Transverse colon (tissue), 3 donors: ENCODE measurements around the gene DTX3L.

Experiments
- EP300 ChIP-seq: sonication (generic); formaldehyde crosslinking; IDR thresholded peaks from one replicate; pipeline ENCODE4 v1.6.1; 2017; ENCODE audit warnings: antibody characterized with exemption, low read depth
- POLR2A ChIP-seq: fragments of 450-650 bp; IDR thresholded peaks from one replicate; pipeline ENCODE4 v1.6.1; 2016; ENCODE audit warnings: antibody characterized with exemption, mild to moderate bottlenecking, moderate library complexity
- TF ChIP-seq, protein P1 (sequence below), 5 experiments: fragments of 200-600 bp in 3 of 5; fragments of 450-650 bp in 2 of 5; sonication (generic) in 3 of 5; IDR thresholded peaks; 1 replicate in 2 of 5; 2 replicates in 3 of 5; pipeline ENCODE4 v1.5.1; 2016 to 2017; ENCODE audit warnings: antibody characterized with exemption in 5 of 5, inconsistent platforms in 3 of 5, mild to moderate bottlenecking in 2 of 5, moderate library complexity in 1 of 5

DNA sequence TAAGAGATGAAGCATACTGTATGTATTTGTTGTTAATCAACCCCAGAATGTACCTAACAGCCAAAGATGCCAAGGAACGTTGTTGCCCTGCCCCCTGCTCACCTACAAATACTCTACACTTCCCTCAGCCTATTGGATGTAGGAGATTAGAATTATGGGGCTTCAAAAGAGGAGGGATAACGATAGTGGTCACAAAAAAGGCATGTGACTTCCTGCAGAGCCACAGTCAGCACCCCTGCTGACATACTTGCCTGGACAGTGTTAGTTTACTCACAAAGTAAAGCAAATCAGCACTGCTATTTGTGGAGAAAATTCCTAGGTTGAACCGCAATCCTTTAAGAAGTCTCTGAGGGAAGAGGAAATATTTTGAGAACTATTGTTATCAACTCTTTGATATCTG, 51.2 kb downstream of the DTX3L start:
- TF ChIP-seq, protein P1, sequence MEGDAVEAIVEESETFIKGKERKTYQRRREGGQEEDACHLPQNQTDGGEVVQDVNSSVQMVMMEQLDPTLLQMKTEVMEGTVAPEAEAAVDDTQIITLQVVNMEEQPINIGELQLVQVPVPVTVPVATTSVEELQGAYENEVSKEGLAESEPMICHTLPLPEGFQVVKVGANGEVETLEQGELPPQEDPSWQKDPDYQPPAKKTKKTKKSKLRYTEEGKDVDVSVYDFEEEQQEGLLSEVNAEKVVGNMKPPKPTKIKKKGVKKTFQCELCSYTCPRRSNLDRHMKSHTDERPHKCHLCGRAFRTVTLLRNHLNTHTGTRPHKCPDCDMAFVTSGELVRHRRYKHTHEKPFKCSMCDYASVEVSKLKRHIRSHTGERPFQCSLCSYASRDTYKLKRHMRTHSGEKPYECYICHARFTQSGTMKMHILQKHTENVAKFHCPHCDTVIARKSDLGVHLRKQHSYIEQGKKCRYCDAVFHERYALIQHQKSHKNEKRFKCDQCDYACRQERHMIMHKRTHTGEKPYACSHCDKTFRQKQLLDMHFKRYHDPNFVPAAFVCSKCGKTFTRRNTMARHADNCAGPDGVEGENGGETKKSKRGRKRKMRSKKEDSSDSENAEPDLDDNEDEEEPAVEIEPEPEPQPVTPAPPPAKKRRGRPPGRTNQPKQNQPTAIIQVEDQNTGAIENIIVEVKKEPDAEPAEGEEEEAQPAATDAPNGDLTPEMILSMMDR (IDR thresholded peaks at IDR 0.05) = no peak
- no peak for TF ChIP-seq POLR2A
- no peak for TF ChIP-seq EP300
